WTC11 (cell line): Measurements from ENCODE around the gene UBE2H. TPM values are rescaled to one million over a fixed set of nuclear protein-coding genes. Genes with fewer than 3 reads are reported as not detected.

Experiments used
- AR ChIP-seq: fragments of 250-450 bp; sonication (Bioruptor Pico); IDR thresholded peaks from 2 replicates; pipeline ENCODE4 v1.9.0; 2021; ENCODE audit warnings: mild to moderate bottlenecking
- ARID4B ChIP-seq: sonication (generic); formaldehyde crosslinking; IDR thresholded peaks from 2 replicates; pipeline ENCODE4 v1.8.0; 2023; ENCODE audit warnings: missing genetic modification reagents, mild to moderate bottlenecking, borderline replicate concordance
- E2F4 ChIP-seq: sonication (generic); formaldehyde crosslinking; IDR thresholded peaks from 2 replicates; pipeline ENCODE4 v1.8.1; 2022; ENCODE audit warnings: low read depth, mild to moderate bottlenecking, moderate library complexity, missing genetic modification reagents, borderline replicate concordance
- ESRRA ChIP-seq: sonication (generic); formaldehyde crosslinking; IDR thresholded peaks from 2 replicates; pipeline ENCODE4 v1.8.1; 2022; ENCODE audit warnings: mild to moderate bottlenecking, missing genetic modification reagents, borderline replicate concordance
- FOXK1 ChIP-seq: sonication (generic); formaldehyde crosslinking; IDR thresholded peaks from 2 replicates; pipeline ENCODE4 v1.8.0; 2022; ENCODE audit warnings: mild to moderate bottlenecking, moderate library complexity, missing genetic modification reagents
- FOXP1 ChIP-seq: sonication (generic); formaldehyde crosslinking; IDR thresholded peaks from 2 replicates; pipeline ENCODE4 v1.8.0; 2022; ENCODE audit warnings: missing genetic modification reagents, mild to moderate bottlenecking, moderate library complexity, borderline replicate concordance
- HMGA2 ChIP-seq: fragments of 250-450 bp; sonication (Bioruptor Pico); IDR thresholded peaks from 2 replicates; pipeline ENCODE4 v1.4.0; 2021; ENCODE audit warnings: mild to moderate bottlenecking, moderate library complexity
- MXD4 ChIP-seq: fragments of 250-450 bp; sonication (Bioruptor Pico); IDR thresholded peaks from 2 replicates; pipeline ENCODE4 v1.8.0; 2021; ENCODE audit warnings: mild to moderate bottlenecking, moderate library complexity, borderline replicate concordance
- NR1H2 ChIP-seq: sonication (generic); formaldehyde crosslinking; IDR thresholded peaks from 2 replicates; pipeline ENCODE4 v1.9.0; 2021; ENCODE audit warnings: mild to moderate bottlenecking, moderate library complexity, missing genetic modification reagents
- PRDM15 ChIP-seq: sonication (generic); formaldehyde crosslinking; IDR thresholded peaks from 2 replicates; pipeline ENCODE4 v1.8.0; 2022; ENCODE audit warnings: missing genetic modification reagents
- SMAD4 ChIP-seq: sonication (generic); formaldehyde crosslinking; IDR thresholded peaks from 2 replicates; pipeline ENCODE4 v1.8.0; 2022; ENCODE audit warnings: mild to moderate bottlenecking, missing genetic modification reagents
- SOX15 ChIP-seq: fragments of 250-450 bp; sonication (Bioruptor Pico); IDR thresholded peaks from 2 replicates; pipeline ENCODE4 v1.9.0; 2021; ENCODE audit warnings: mild to moderate bottlenecking
- SP1 ChIP-seq: sonication (generic); formaldehyde crosslinking; conservative IDR thresholded peaks from 2 replicates; pipeline ENCODE4 v1.8.1; 2022; ENCODE audit warnings: missing genetic modification reagents
- ZBTB43 ChIP-seq: sonication (generic); formaldehyde crosslinking; IDR thresholded peaks from 2 replicates; pipeline ENCODE4 v1.8.1; 2023; ENCODE audit warnings: mild to moderate bottlenecking, missing genetic modification reagents
- ZNF317 ChIP-seq: sonication (generic); formaldehyde crosslinking; IDR thresholded peaks from 2 replicates; pipeline ENCODE4 v1.8.1; 2023; ENCODE audit warnings: low read depth, mild to moderate bottlenecking, moderate library complexity, missing genetic modification reagents, borderline replicate concordance
- ZNF423 ChIP-seq: fragments of 250-450 bp; sonication (Bioruptor Pico); IDR thresholded peaks from 2 replicates; pipeline ENCODE4 v2.1.2; 2022; ENCODE audit warnings: mild to moderate bottlenecking, moderate library complexity
- ZNF425 ChIP-seq: fragments of 250-450 bp; sonication (Bioruptor Pico); conservative IDR thresholded peaks from 2 replicates; pipeline ENCODE4 v1.9.0; 2021; ENCODE audit warnings: mild to moderate bottlenecking
- ZNF512 ChIP-seq: sonication (generic); formaldehyde crosslinking; IDR thresholded peaks from 2 replicates; pipeline ENCODE4 v1.8.1; 2022; ENCODE audit warnings: missing genetic modification reagents, borderline replicate concordance
- total RNA-seq: library from RNA; stranded (reverse); gene quantifications from 3 replicates; pipeline ENCODE4 v1.2.3, GENCODE V29; 2021

UBE2H gene
- total RNA-seq, 1 experiment from 2014 or later: 55.0 TPM

- TF ChIP-seq ARID4B (CRISPR knock-in tag): peak; percentile 79; the same call in 1 of the 2 replicates
- no peak for TF ChIP-seq SOX15
- peak; percentile 52; the same call in 1 of the 2 replicates for TF ChIP-seq PRDM15 (CRISPR knock-in tag)
- TF ChIP-seq ZNF425 (CRISPR knock-in tag): no peak
- 0 out of 2 replicates have a peak, but pooled peaks have one; percentile 47 for TF ChIP-seq ESRRA (CRISPR knock-in tag)
- 0 out of 2 replicates have a peak, but pooled peaks have one; percentile 3 for TF ChIP-seq FOXP1
- TF ChIP-seq ZNF423 (CRISPR knock-in tag): no peak
- peak; percentile 49; the same call in 1 of the 2 replicates for TF ChIP-seq SP1 (CRISPR knock-in tag)
- no peak for TF ChIP-seq HMGA2 (CRISPR knock-in tag)
- TF ChIP-seq AR (CRISPR knock-in tag): no peak
- TF ChIP-seq NR1H2 (CRISPR knock-in tag): no peak
- no peak for TF ChIP-seq SMAD4 (CRISPR knock-in tag)
- no peak for TF ChIP-seq ZNF512
- TF ChIP-seq ZBTB43 (CRISPR knock-in tag): 0 out of 2 replicates have a peak, but pooled peaks have one; percentile 11
- peak; percentile 14; the same call in 1 of the 2 replicates for TF ChIP-seq FOXK1 (CRISPR knock-in tag)
- TF ChIP-seq MXD4 (CRISPR knock-in tag): no peak
- TF ChIP-seq ZNF317: no peak
- no peak for TF ChIP-seq E2F4 (CRISPR knock-in tag)
Measured at GRCh38 chr7:129825209-129825970, 127.4 kb downstream of the UBE2H start (continued).
